Measurements from ENCODE around the gene SLC37A4. TPM values are rescaled to one million over a fixed set of nuclear protein-coding genes. Genes with fewer than 3 reads are reported as not detected.
A peak's percentile ranks its signal among the peaks of the same experiment; 100 is the strongest.

SLC37A4 gene
- total and polyA plus RNA-seq, 2 of the 13 experiments (the other 11 are each of a cell fraction or from before 2014, with no cell fraction given): 43.0 to 56.1 TPM

- TF ChIP-seq NCOA5 (CRISPR knock-in tag; IDR thresholded peaks at IDR 0.05) (no peak), SUZ12 (IDR thresholded peaks at IDR 0.05; ENCODE audit: low read depth, low read length) (no peak), HMGA1 (CRISPR knock-in tag; conservative IDR thresholded peaks at IDR 0.05) (no peak), ZBTB8A (CRISPR knock-in tag; IDR thresholded peaks at IDR 0.05; ENCODE audit: borderline replicate concordance, low read depth) (no peak), THAP9 (CRISPR knock-in tag; IDR thresholded peaks at IDR 0.05; ENCODE audit: borderline replicate concordance) (peak; percentile 88), RCOR2 (CRISPR knock-in tag; IDR thresholded peaks at IDR 0.05) (no peak), KMT2A (CRISPR knock-in tag; IDR thresholded peaks at IDR 0.05) (peak; percentile 87), DDIT3 (CRISPR knock-in tag; IDR thresholded peaks at IDR 0.05) (no peak), ZNF510 (CRISPR knock-in tag; IDR thresholded peaks at IDR 0.05; ENCODE audit: low read depth) (no peak), SETDB1 (CRISPR knock-in tag; IDR thresholded peaks at IDR 0.05; ENCODE audit: borderline replicate concordance) (no peak), HBP1 (CRISPR knock-in tag; IDR thresholded peaks at IDR 0.05; ENCODE audit: low read depth) (peak; percentile 71; the same call in 1 of the 2 replicates), SKI (IDR thresholded peaks at IDR 0.05; ENCODE audit: partially characterized antibody) (no peak), ZMYM4 (CRISPR knock-in tag; IDR thresholded peaks at IDR 0.05) (no peak; the same call in 1 of the 2 replicates), NFYB (CRISPR knock-in tag; IDR thresholded peaks at IDR 0.05) (peak; percentile 70), ZNF577 (CRISPR knock-in tag; IDR thresholded peaks at IDR 0.05; ENCODE audit: borderline replicate concordance, low read depth) (no peak), MZF1 (CRISPR knock-in tag; IDR thresholded peaks at IDR 0.05; ENCODE audit: borderline replicate concordance) (no peak), SMAD3 (CRISPR knock-in tag; IDR thresholded peaks at IDR 0.05) (peak; percentile 76; the same call in 1 of the 2 replicates), SP2 (CRISPR knock-in tag; IDR thresholded peaks at IDR 0.05) (peak; percentile 27; the same call in 1 of the 2 replicates), ZGPAT (CRISPR knock-in tag; IDR thresholded peaks at IDR 0.05) (peak; percentile 94), ZNF746 (CRISPR knock-in tag; IDR thresholded peaks at IDR 0.05) (no peak), DNMT3B (CRISPR knock-in tag; conservative IDR thresholded peaks at IDR 0.05) (0 out of 2 replicates have a peak, but pooled peaks have one; percentile 40), THAP11 (CRISPR knock-in tag; IDR thresholded peaks at IDR 0.05) (peak; percentile 90), HNF4A (CRISPR knock-in tag; IDR thresholded peaks at IDR 0.05) (no peak), NKX3-1 (CRISPR knock-in tag; IDR thresholded peaks at IDR 0.05) (no peak; the same call in 1 of the 2 replicates), KAT7 (CRISPR knock-in tag; IDR thresholded peaks at IDR 0.05; ENCODE audit: borderline replicate concordance) (0 out of 2 replicates have a peak, but pooled peaks have one; percentile 57), ZNF616 (CRISPR knock-in tag; IDR thresholded peaks at IDR 0.05; ENCODE audit: low read depth) (no peak)
Measured at GRCh38 chr11:119067371-119068222, 36.9 kb upstream of the SLC37A4 start, which contains the start of gene VPS11 (continued).

Measured in HepG2 (cell line).